HepG2 (cell line): ENCODE data around the gene SSNA1. TPM values are rescaled to one million over a fixed set of nuclear protein-coding genes. Genes with fewer than 3 reads are reported as not detected.

Experiments
- AKAP8 ChIP-seq: sonication (generic); formaldehyde crosslinking; IDR thresholded peaks from 2 replicates; pipeline ENCODE4 v1.5.1; 2020; ENCODE audit warnings: mild to moderate bottlenecking, missing genetic modification reagents
- ELK4 ChIP-seq: sonication (generic); formaldehyde crosslinking; IDR thresholded peaks from 2 replicates; pipeline ENCODE4 v1.9.0; 2021; ENCODE audit warnings: missing genetic modification reagents, borderline replicate concordance
- JUND ChIP-seq: sonication (generic); formaldehyde crosslinking; IDR thresholded peaks from 2 replicates; pipeline ENCODE4 v1.8.0; 2022; ENCODE audit warnings: mild to moderate bottlenecking, missing genetic modification reagents
- KLF9 ChIP-seq: IDR thresholded peaks from 2 replicates; pipeline ENCODE4 v1.6.1; 2016; ENCODE audit warnings: low read depth
- NCOA2 ChIP-seq: sonication (generic); formaldehyde crosslinking; IDR thresholded peaks from 2 replicates; pipeline ENCODE4 v1.8.0; 2022; ENCODE audit warnings: inconsistent platforms
- PAF1 ChIP-seq: IDR thresholded peaks from 2 replicates; pipeline ENCODE4 v1.6.1; 2016; ENCODE audit warnings: missing genetic modification reagents, missing compliant biosample characterization
- RELA ChIP-seq: sonication (generic); formaldehyde crosslinking; IDR thresholded peaks from 2 replicates; pipeline ENCODE4 v1.4.0; 2020; ENCODE audit warnings: missing genetic modification reagents
- SMARCE1 ChIP-seq: fragments of 450-650 bp; IDR thresholded peaks from 2 replicates; pipeline ENCODE4 v1.6.1; 2017; ENCODE audit warnings: borderline replicate concordance
- ZFX ChIP-seq: sonication (generic); formaldehyde crosslinking; IDR thresholded peaks from 2 replicates; pipeline ENCODE4 v1.4.0; 2020; ENCODE audit warnings: mild to moderate bottlenecking, low read depth, missing genetic modification reagents, moderate library complexity
- ZMYM4 ChIP-seq: sonication (generic); formaldehyde crosslinking; IDR thresholded peaks from 2 replicates; pipeline ENCODE4 v1.8.1; 2023; ENCODE audit warnings: mild to moderate bottlenecking, missing genetic modification reagents
- ZNF281 ChIP-seq: sonication (generic); formaldehyde crosslinking; IDR thresholded peaks from 2 replicates; pipeline ENCODE4 v1.4.0; 2020; ENCODE audit warnings: missing genetic modification reagents, borderline replicate concordance
- ZNF788 ChIP-seq: sonication (generic); formaldehyde crosslinking; IDR thresholded peaks from 2 replicates; pipeline ENCODE4 v1.5.0; 2020; ENCODE audit warnings: mild to moderate bottlenecking, missing genetic modification reagents, borderline replicate concordance
- ZSCAN20 ChIP-seq: sonication (generic); formaldehyde crosslinking; IDR thresholded peaks from 2 replicates; pipeline ENCODE4 v1.4.0; 2020; ENCODE audit warnings: missing genetic modification reagents, mild to moderate bottlenecking, borderline replicate concordance
- polyA plus RNA-seq, 8 experiments: library from polyadenylated mRNA; depleted of rRNA in 3 of 8; stranded (reverse) in 7 of 8; unstranded in 1 of 8; fragments of >200 nt; fragmentation: Illumina TruSeq in 4 of 8; extraction: Trizol in 4 of 8; gene quantifications; 2 replicates each; pipeline versions ENCODE4 v1.2.1 to v1.2.3, GENCODE V29; 2011 to 2016; ENCODE audit warnings: low read depth in 4 of 8, missing spikeins in 1 of 8, mixed read lengths in 1 of 8; ENCODE audit not compliant: insufficient read depth in 1 of 8
- total RNA-seq, 5 experiments: library from RNA; depleted of rRNA; stranded (reverse); fragments of >200 nt; fragmentation: Illumina TruSeq; extraction: Trizol; gene quantifications; 2 replicates each; pipeline ENCODE4 v1.2.3, GENCODE V29; 2016; ENCODE audit warnings: low read depth in 1 of 5
- TF ChIP-seq, protein P1 (sequence below): sonication (generic); formaldehyde crosslinking; IDR thresholded peaks from 2 replicates; pipeline ENCODE4 v1.5.0; 2020; ENCODE audit warnings: mild to moderate bottlenecking, missing genetic modification reagents
- TF ChIP-seq, protein P2 (sequence below): sonication (generic); formaldehyde crosslinking; IDR thresholded peaks from 2 replicates; pipeline ENCODE4 v1.5.1; 2020; ENCODE audit warnings: missing genetic modification reagents, mild to moderate bottlenecking, borderline replicate concordance
- TF ChIP-seq, protein P3 (sequence below): IDR thresholded peaks from 2 replicates; pipeline ENCODE4 v1.6.1; 2012; ENCODE audit warnings: low read length, improper control_type of control experiment

SSNA1 gene
- total and polyA plus RNA-seq, 2 of the 13 experiments (the other 11 are each of a cell fraction or from before 2014, with no cell fraction given) = 35.9 to 49.4 TPM

- TF ChIP-seq ELK4 (CRISPR knock-in tag) = no peak
- peak; percentile 100 for TF ChIP-seq AKAP8 (CRISPR knock-in tag)
- 0 out of 2 replicates have a peak, but pooled peaks have one; percentile 19 for TF ChIP-seq ZMYM4 (CRISPR knock-in tag)
- no peak for TF ChIP-seq ZNF788 (CRISPR knock-in tag)
- peak; percentile 36; the same call in 1 of the 2 replicates for TF ChIP-seq ZNF281
- no peak for TF ChIP-seq SMARCE1
- peak; percentile 70 for TF ChIP-seq ZFX
- 0 out of 2 replicates have a peak, but pooled peaks have one; percentile 33 for TF ChIP-seq RELA (CRISPR knock-in tag)
- TF ChIP-seq, protein P1, sequence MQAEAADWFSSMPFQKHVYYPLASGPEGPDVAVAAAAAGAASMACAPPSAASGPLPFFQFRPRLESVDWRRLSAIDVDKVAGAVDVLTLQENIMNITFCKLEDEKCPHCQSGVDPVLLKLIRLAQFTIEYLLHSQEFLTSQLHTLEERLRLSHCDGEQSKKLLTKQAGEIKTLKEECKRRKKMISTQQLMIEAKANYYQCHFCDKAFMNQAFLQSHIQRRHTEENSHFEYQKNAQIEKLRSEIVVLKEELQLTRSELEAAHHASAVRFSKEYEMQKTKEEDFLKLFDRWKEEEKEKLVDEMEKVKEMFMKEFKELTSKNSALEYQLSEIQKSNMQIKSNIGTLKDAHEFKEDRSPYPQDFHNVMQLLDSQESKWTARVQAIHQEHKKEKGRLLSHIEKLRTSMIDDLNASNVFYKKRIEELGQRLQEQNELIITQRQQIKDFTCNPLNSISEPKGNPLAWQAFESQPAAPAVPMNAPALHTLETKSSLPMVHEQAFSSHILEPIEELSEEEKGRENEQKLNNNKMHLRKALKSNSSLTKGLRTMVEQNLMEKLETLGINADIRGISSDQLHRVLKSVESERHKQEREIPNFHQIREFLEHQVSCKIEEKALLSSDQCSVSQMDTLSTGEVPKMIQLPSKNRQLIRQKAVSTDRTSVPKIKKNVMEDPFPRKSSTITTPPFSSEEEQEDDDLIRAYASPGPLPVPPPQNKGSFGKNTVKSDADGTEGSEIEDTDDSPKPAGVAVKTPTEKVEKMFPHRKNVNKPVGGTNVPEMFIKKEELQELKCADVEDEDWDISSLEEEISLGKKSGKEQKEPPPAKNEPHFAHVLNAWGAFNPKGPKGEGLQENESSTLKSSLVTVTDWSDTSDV (CRISPR knock-in tag) = peak; percentile 72; the same call in 1 of the 2 replicates
- TF ChIP-seq JUND (CRISPR knock-in tag) = peak; percentile 13; the same call in 1 of the 2 replicates
- TF ChIP-seq PAF1 (CRISPR knock-in tag) = 0 out of 2 replicates have a peak, but pooled peaks have one; percentile 18
- TF ChIP-seq KLF9 = no peak
- TF ChIP-seq, protein P2, sequence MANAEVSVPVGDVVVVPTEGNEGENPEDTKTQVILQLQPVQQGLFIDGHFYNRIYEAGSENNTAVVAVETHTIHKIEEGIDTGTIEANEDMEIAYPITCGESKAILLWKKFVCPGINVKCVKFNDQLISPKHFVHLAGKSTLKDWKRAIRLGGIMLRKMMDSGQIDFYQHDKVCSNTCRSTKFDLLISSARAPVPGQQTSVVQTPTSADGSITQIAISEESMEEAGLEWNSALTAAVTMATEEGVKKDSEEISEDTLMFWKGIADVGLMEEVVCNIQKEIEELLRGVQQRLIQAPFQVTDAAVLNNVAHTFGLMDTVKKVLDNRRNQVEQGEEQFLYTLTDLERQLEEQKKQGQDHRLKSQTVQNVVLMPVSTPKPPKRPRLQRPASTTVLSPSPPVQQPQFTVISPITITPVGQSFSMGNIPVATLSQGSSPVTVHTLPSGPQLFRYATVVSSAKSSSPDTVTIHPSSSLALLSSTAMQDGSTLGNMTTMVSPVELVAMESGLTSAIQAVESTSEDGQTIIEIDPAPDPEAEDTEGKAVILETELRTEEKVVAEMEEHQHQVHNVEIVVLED (CRISPR knock-in tag) = peak; percentile 70; the same call in 1 of the 2 replicates
- peak; percentile 16; the same call in 1 of the 2 replicates for TF ChIP-seq NCOA2 (CRISPR knock-in tag)
- TF ChIP-seq, protein P3, sequence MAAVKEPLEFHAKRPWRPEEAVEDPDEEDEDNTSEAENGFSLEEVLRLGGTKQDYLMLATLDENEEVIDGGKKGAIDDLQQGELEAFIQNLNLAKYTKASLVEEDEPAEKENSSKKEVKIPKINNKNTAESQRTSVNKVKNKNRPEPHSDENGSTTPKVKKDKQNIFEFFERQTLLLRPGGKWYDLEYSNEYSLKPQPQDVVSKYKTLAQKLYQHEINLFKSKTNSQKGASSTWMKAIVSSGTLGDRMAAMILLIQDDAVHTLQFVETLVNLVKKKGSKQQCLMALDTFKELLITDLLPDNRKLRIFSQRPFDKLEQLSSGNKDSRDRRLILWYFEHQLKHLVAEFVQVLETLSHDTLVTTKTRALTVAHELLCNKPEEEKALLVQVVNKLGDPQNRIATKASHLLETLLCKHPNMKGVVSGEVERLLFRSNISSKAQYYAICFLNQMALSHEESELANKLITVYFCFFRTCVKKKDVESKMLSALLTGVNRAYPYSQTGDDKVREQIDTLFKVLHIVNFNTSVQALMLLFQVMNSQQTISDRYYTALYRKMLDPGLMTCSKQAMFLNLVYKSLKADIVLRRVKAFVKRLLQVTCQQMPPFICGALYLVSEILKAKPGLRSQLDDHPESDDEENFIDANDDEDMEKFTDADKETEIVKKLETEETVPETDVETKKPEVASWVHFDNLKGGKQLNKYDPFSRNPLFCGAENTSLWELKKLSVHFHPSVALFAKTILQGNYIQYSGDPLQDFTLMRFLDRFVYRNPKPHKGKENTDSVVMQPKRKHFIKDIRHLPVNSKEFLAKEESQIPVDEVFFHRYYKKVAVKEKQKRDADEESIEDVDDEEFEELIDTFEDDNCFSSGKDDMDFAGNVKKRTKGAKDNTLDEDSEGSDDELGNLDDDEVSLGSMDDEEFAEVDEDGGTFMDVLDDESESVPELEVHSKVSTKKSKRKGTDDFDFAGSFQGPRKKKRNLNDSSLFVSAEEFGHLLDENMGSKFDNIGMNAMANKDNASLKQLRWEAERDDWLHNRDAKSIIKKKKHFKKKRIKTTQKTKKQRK = no peak
- TF ChIP-seq ZSCAN20 (CRISPR knock-in tag) = no peak
Observed at GRCh38 chr9:137229903-137230704, 41.6 kb downstream of the SSNA1 start (continued).
